Liver (tissue), 9 donors: ENCODE data around the gene ARAP1. TPM values are rescaled to one million over a fixed set of nuclear protein-coding genes. Genes with fewer than 3 reads are reported as not detected.

ENCODE experiments used
- DNase-seq: peaks from one replicate; pipeline ENCODE4 v3.0.0-alpha.2; 2017; ENCODE audit warnings: low spot score
- H3K27ac ChIP-seq, 2 donors: one replicate each; pipeline ENCODE4 v1.7.0; 2013; ENCODE audit warnings: inconsistent platforms in 2 of 2, low read length in 2 of 2, control low read depth in 1 of 2, low read depth in 1 of 2, mild to moderate bottlenecking in 1 of 2
- H3K27me3 ChIP-seq, 4 donors: one replicate each; pipeline versions ENCODE4 v1.6.1 to v1.7.0; 2013; ENCODE audit warnings: low read length in 3 of 4, inconsistent platforms in 1 of 4, mild to moderate bottlenecking in 1 of 4, moderate library complexity in 1 of 4; ENCODE audit not compliant: control insufficient read depth in 4 of 4, insufficient read depth in 4 of 4
- H3K36me3 ChIP-seq, 4 donors: one replicate each; pipeline versions ENCODE4 v1.6.1 to v1.7.0; 2013; ENCODE audit warnings: low read length in 3 of 4, mild to moderate bottlenecking in 3 of 4, low read depth in 1 of 4, moderate library complexity in 1 of 4; ENCODE audit not compliant: control insufficient read depth in 4 of 4, insufficient read depth in 3 of 4
- H3K4me1 ChIP-seq, 4 donors: one replicate each; pipeline versions ENCODE4 v1.6.1 to v1.7.0; 2013; ENCODE audit warnings: low read length in 3 of 4, mild to moderate bottlenecking in 3 of 4, moderate library complexity in 1 of 4; ENCODE audit not compliant: control insufficient read depth in 4 of 4, insufficient read depth in 4 of 4
- H3K4me3 ChIP-seq, 3 donors: one replicate each; pipeline versions ENCODE4 v1.6.1 to v1.7.0; 2013; ENCODE audit warnings: low read length in 3 of 3, control low read depth in 1 of 3, low read depth in 1 of 3, mild to moderate bottlenecking in 1 of 3
- H3K9ac ChIP-seq, 2 donors: one replicate each; pipeline ENCODE4 v1.7.0; 2013; ENCODE audit warnings: low read length in 2 of 2, mild to moderate bottlenecking in 2 of 2, moderate library complexity in 2 of 2, control low read depth in 1 of 2, low read depth in 1 of 2
- H3K9me3 ChIP-seq, 4 donors: one replicate each; pipeline versions ENCODE4 v1.6.1 to v1.7.0; 2013; ENCODE audit warnings: low read length in 3 of 4; ENCODE audit not compliant: control insufficient read depth in 4 of 4
- ATF3 ChIP-seq: IDR thresholded peaks from 2 replicates; pipeline ENCODE4 v1.6.1; 2016; ENCODE audit warnings: antibody characterized with exemption
- CTCF ChIP-seq: fragments of 150-350 bp; IDR thresholded peaks from 2 replicates; pipeline ENCODE4 v1.5.1; 2017; ENCODE audit warnings: improper control_type of control experiment, low read depth, low read length; ENCODE audit not compliant: missing input control
- EGR1 ChIP-seq, 2 donors: IDR thresholded peaks; 2 replicates each; pipeline ENCODE4 v1.6.1; 2016 to 2018; ENCODE audit warnings: antibody characterized with exemption in 2 of 2, low read depth in 2 of 2
- FOXA1 ChIP-seq: IDR thresholded peaks from 2 replicates; pipeline ENCODE4 v1.6.1; 2016; ENCODE audit warnings: antibody characterized with exemption
- FOXA2 ChIP-seq: IDR thresholded peaks from 2 replicates; pipeline ENCODE4 v1.6.1; 2016; ENCODE audit warnings: antibody characterized with exemption
- GABPA ChIP-seq, 2 donors: IDR thresholded peaks in 1 of 2; conservative IDR thresholded peaks in 1 of 2; 2 replicates each; pipeline ENCODE4 v1.6.1; 2016; ENCODE audit warnings: antibody characterized with exemption in 2 of 2, mild to moderate bottlenecking in 1 of 2, moderate library complexity in 1 of 2
- HNF4A ChIP-seq, 2 donors: conservative IDR thresholded peaks; 2 replicates each; pipeline ENCODE4 v1.6.1; 2016; ENCODE audit warnings: antibody characterized with exemption in 2 of 2, mild to moderate bottlenecking in 2 of 2
- HNF4G ChIP-seq: IDR thresholded peaks from 2 replicates; pipeline ENCODE4 v1.6.1; 2016; ENCODE audit warnings: antibody characterized with exemption
- JUND ChIP-seq, 2 donors: IDR thresholded peaks; 2 replicates each; pipeline ENCODE4 v1.6.1; 2016; ENCODE audit warnings: antibody characterized with exemption in 2 of 2
- NR2F2 ChIP-seq: IDR thresholded peaks from 2 replicates; pipeline ENCODE4 v1.6.1; 2016; ENCODE audit warnings: antibody characterized with exemption
- RAD21 ChIP-seq, 2 donors: IDR thresholded peaks; 2 replicates each; pipeline ENCODE4 v1.6.1; 2016; ENCODE audit warnings: antibody characterized with exemption in 2 of 2, mild to moderate bottlenecking in 2 of 2
- RXRA ChIP-seq, 2 donors: IDR thresholded peaks; 2 replicates each; pipeline ENCODE4 v1.6.1; 2017 to 2018; ENCODE audit warnings: antibody characterized with exemption in 2 of 2, mild to moderate bottlenecking in 1 of 2
- TAF1 ChIP-seq: conservative IDR thresholded peaks from 2 replicates; pipeline ENCODE4 v1.6.1; 2016; ENCODE audit warnings: antibody characterized with exemption, mild to moderate bottlenecking
- YY1 ChIP-seq: IDR thresholded peaks from 2 replicates; pipeline ENCODE4 v1.6.1; 2016; ENCODE audit warnings: antibody characterized with exemption, mild to moderate bottlenecking
- ZBTB33 ChIP-seq: IDR thresholded peaks from 2 replicates; pipeline ENCODE4 v1.6.1; 2016; ENCODE audit warnings: antibody characterized with exemption
- WGBS: extraction: QIAGEN DNeasy Blood & Tissue Kit; methylation state at CpG from one replicate; pipeline ENCODE4 v1.1.7; 2013; 5-methylcytosine and 5-hydroxymethylcytosine counted together
- polyA plus RNA-seq, 2 donors: library from polyadenylated mRNA; stranded (reverse) in 1 of 2; unstranded in 1 of 2; fragments of 200-250 nt in 1 of 2; fragments of >200 nt in 1 of 2; fragmentation: Nextera tagmentation in 1 of 2; extraction: Ambion mirVana in 1 of 2; gene quantifications; one replicate each; pipeline versions ENCODE4 v1.2.1 to v1.2.3, GENCODE V29; 2013 to 2015
- total RNA-seq, 2 donors: library from RNA; depleted of rRNA; stranded (reverse); fragments of >200 nt; gene quantifications; one replicate each; pipeline ENCODE4 v1.2.3, GENCODE V29; 2014
- TF ChIP-seq, protein P1 (sequence below): IDR thresholded peaks from 2 replicates; pipeline ENCODE4 v1.6.1; 2016; ENCODE audit warnings: antibody characterized with exemption, mild to moderate bottlenecking
- TF ChIP-seq, protein P2 (sequence below): IDR thresholded peaks from 2 replicates; pipeline ENCODE4 v1.6.1; 2016; ENCODE audit warnings: antibody characterized with exemption
- donor health status: healthy.
- donor health status: healthy.
- donor health status: healthy.
- donor health status: healthy.
- donor health status: healthy.

ARAP1 gene
- total and polyA plus RNA-seq, 4 donors = 14.4 to 77.8 (median 43.5) TPM

DNA sequence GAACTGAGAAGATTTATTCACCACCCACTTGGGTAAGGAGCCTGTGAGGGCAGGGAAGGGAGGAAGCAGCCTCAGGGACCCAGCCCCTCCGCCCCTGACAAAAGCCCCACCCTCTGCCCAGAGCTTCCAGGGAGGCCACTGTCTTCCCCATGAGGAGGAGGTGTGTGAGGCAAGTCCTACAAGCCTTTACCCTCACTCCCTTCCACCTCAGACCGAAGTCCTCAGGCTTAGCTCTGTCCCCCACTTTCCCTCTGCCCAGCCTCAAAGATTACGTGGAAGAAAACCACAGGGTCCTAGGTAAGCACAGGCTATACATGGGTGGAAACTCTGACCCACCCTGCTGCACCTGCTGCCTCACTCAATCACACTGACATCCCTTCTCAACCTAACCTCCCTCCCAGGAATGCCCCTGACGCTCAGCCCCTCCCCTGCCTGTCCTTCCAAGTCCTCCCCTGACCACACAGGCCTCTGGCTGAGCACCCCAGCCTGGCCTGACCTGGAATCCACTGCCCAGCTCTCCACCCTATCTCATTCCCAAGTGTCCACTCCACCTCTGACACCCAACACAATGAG is 3.6 kb upstream of the ARAP1 start:
- 93% methylated on average over 4 of the region's 4 CpGs for WGBS
- no peaks in the 10 kb centered on the region for H3K27me3 ChIP-seq
- no peak overlapping the region for H3K9ac ChIP-seq
- H3K4me1 ChIP-seq = peaks cover 4 to 41% (median 22%) of the 10 kb centered on the region in 4 donors
- H3K27ac ChIP-seq = no peak overlapping the region
- peaks cover 16 to 27% (median 26%) of the 10 kb centered on the region in 4 donors for H3K36me3 ChIP-seq
- H3K9me3 ChIP-seq = no peaks in the 10 kb centered on the region
- no peak for DNase-seq
- no peak for TF ChIP-seq RAD21 (IDR thresholded peaks at IDR 0.05)
- no peak for TF ChIP-seq YY1
- no peak for TF ChIP-seq FOXA1
- no peak for TF ChIP-seq NR2F2
- no peak for TF ChIP-seq TAF1
- TF ChIP-seq ZBTB33 = no peak
- TF ChIP-seq, protein P1, sequence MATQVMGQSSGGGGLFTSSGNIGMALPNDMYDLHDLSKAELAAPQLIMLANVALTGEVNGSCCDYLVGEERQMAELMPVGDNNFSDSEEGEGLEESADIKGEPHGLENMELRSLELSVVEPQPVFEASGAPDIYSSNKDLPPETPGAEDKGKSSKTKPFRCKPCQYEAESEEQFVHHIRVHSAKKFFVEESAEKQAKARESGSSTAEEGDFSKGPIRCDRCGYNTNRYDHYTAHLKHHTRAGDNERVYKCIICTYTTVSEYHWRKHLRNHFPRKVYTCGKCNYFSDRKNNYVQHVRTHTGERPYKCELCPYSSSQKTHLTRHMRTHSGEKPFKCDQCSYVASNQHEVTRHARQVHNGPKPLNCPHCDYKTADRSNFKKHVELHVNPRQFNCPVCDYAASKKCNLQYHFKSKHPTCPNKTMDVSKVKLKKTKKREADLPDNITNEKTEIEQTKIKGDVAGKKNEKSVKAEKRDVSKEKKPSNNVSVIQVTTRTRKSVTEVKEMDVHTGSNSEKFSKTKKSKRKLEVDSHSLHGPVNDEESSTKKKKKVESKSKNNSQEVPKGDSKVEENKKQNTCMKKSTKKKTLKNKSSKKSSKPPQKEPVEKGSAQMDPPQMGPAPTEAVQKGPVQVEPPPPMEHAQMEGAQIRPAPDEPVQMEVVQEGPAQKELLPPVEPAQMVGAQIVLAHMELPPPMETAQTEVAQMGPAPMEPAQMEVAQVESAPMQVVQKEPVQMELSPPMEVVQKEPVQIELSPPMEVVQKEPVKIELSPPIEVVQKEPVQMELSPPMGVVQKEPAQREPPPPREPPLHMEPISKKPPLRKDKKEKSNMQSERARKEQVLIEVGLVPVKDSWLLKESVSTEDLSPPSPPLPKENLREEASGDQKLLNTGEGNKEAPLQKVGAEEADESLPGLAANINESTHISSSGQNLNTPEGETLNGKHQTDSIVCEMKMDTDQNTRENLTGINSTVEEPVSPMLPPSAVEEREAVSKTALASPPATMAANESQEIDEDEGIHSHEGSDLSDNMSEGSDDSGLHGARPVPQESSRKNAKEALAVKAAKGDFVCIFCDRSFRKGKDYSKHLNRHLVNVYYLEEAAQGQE = no peak
- no peak for TF ChIP-seq HNF4A (conservative IDR thresholded peaks at IDR 0.05)
- no peak for TF ChIP-seq CTCF
- TF ChIP-seq JUND (IDR thresholded peaks at IDR 0.05) = no peak
- no peak for TF ChIP-seq RXRA (IDR thresholded peaks at IDR 0.05)
- TF ChIP-seq, protein P2, sequence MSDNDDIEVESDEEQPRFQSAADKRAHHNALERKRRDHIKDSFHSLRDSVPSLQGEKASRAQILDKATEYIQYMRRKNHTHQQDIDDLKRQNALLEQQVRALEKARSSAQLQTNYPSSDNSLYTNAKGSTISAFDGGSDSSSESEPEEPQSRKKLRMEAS = no peak
- TF ChIP-seq EGR1 (IDR thresholded peaks at IDR 0.05; ENCODE audit: low read depth in 2 of 2) = no peak
- no peak for TF ChIP-seq GABPA (IDR thresholded peaks at IDR 0.05 in 1 of 2, conservative IDR thresholded peaks at IDR 0.05 in 1 of 2)
- no peak for TF ChIP-seq HNF4G
- TF ChIP-seq FOXA2 = no peak
- no peak for TF ChIP-seq ATF3
- no peak overlapping the region for H3K4me3 ChIP-seq
